Nephron progenitor cell (in vitro differentiated cells): Measurements from ENCODE around the gene AIRE.
"Not testable (repeated sequence)": the region's sequence is repeated elsewhere in the genome, so short reads cannot be mapped to it uniquely, and the experiment has no call there.

Source experiments
- DNase-seq: peaks from one replicate; pipeline ENCODE4 v3.0.0; 2021
- H3K27ac Mint-ChIP-seq: 2 replicates; pipeline ENCODE4 v1.8.0; 2021; ENCODE audit warnings: mild to moderate bottlenecking, moderate library complexity, mixed read lengths
- H3K27me3 Mint-ChIP-seq: 2 replicates; pipeline ENCODE4 v1.8.0; 2021; ENCODE audit warnings: mild to moderate bottlenecking, low read depth, mixed read lengths; ENCODE audit not compliant: poor library complexity
- H3K36me3 Mint-ChIP-seq: 2 replicates; pipeline ENCODE4 v1.8.0; 2021; ENCODE audit warnings: low read depth, mixed read lengths
- H3K4me1 Mint-ChIP-seq: 2 replicates; pipeline ENCODE4 v1.8.0; 2021; ENCODE audit warnings: mixed read lengths
- H3K4me3 Mint-ChIP-seq: 2 replicates; pipeline ENCODE4 v1.8.0; 2021; ENCODE audit warnings: mild to moderate bottlenecking, moderate library complexity, mixed read lengths
- H3K9me3 Mint-ChIP-seq: 2 replicates; pipeline ENCODE4 v1.8.0; 2021; ENCODE audit warnings: mild to moderate bottlenecking, moderate library complexity, mixed read lengths
- CTCF ChIP-seq: fragments of 200-600 bp; sonication (generic); IDR thresholded peaks from 2 replicates; pipeline ENCODE4 v1.5.0; 2021; ENCODE audit warnings: antibody characterized with exemption

AIRE gene

GRCh38 chr21:44285138-44285992 is at the start of gene AIRE:
TSS of gene AIRE (plus strand) at chr21:44285876. CDS start at chr21:44286007, 131 bp downstream.
- no peaks in the 10 kb centered on the region for H3K9me3 Mint-ChIP-seq
- H3K27me3 Mint-ChIP-seq = peaks cover 61% of the 10 kb centered on the region
- peak; percentile 53 for DNase-seq
- no peak within 1 kb of the TSS for H3K27ac Mint-ChIP-seq
- no peaks in the 10 kb centered on the region for H3K36me3 Mint-ChIP-seq
- no peak within 1 kb of the TSS for H3K4me3 Mint-ChIP-seq
- H3K4me1 Mint-ChIP-seq = peaks cover 20% of the 10 kb centered on the region
- no peak for TF ChIP-seq CTCF

GRCh38 chr21:44240353-44240752 is 45.3 kb upstream of the AIRE start:
- not testable (repeated sequence) for H3K4me3 Mint-ChIP-seq, H3K36me3 Mint-ChIP-seq, H3K9me3 Mint-ChIP-seq, H3K27ac Mint-ChIP-seq, H3K4me1 Mint-ChIP-seq, H3K27me3 Mint-ChIP-seq, DNase-seq

GRCh38 chr21:44240842-44241241 is 44.8 kb upstream of the AIRE start, which contains the start of gene ICOSLG:
TSS of gene ICOSLG (minus strand) at chr21:44240943. CDS start at chr21:44240817, 126 bp downstream.
- not testable (repeated sequence) for H3K36me3 Mint-ChIP-seq, H3K27ac Mint-ChIP-seq, H3K4me1 Mint-ChIP-seq, H3K9me3 Mint-ChIP-seq, H3K27me3 Mint-ChIP-seq, DNase-seq, H3K4me3 Mint-ChIP-seq

GRCh38 chr21:44241281-44241680 is 44.4 kb upstream of the AIRE start:
- not testable (repeated sequence) for H3K27ac Mint-ChIP-seq, H3K36me3 Mint-ChIP-seq, H3K27me3 Mint-ChIP-seq, H3K4me3 Mint-ChIP-seq, DNase-seq, H3K4me1 Mint-ChIP-seq, H3K9me3 Mint-ChIP-seq

- not testable (repeated sequence) for H3K4me3 Mint-ChIP-seq, H3K36me3 Mint-ChIP-seq, H3K27ac Mint-ChIP-seq, H3K9me3 Mint-ChIP-seq, H3K27me3 Mint-ChIP-seq, DNase-seq, H3K4me1 Mint-ChIP-seq
These were observed 41.7 kb upstream of the AIRE start for GRCh38 chr21:44243980-44244379.

GRCh38 chr21:44247904-44248303 is 37.8 kb upstream of the AIRE start:
- not testable (repeated sequence) for H3K27ac Mint-ChIP-seq, H3K9me3 Mint-ChIP-seq, H3K4me3 Mint-ChIP-seq, H3K36me3 Mint-ChIP-seq, DNase-seq, H3K4me1 Mint-ChIP-seq, H3K27me3 Mint-ChIP-seq

- H3K36me3 Mint-ChIP-seq, H3K27me3 Mint-ChIP-seq, H3K4me3 Mint-ChIP-seq, DNase-seq, H3K27ac Mint-ChIP-seq, H3K4me1 Mint-ChIP-seq, H3K9me3 Mint-ChIP-seq: not testable (repeated sequence)
These were observed 36.3 kb upstream of the AIRE start for GRCh38 chr21:44249204-44250037.

GRCh38 chr21:44253832-44254710 is 31.6 kb upstream of the AIRE start:
- H3K36me3 Mint-ChIP-seq = no peaks in the 10 kb centered on the region
- peaks cover 5% of the 10 kb centered on the region for H3K27me3 Mint-ChIP-seq
- no peak overlapping the region for H3K4me3 Mint-ChIP-seq
- no peaks in the 10 kb centered on the region for H3K4me1 Mint-ChIP-seq
- H3K9me3 Mint-ChIP-seq = no peaks in the 10 kb centered on the region
- no peak for DNase-seq
- no peak overlapping the region for H3K27ac Mint-ChIP-seq
- no peak for TF ChIP-seq CTCF
